Thyroid gland (tissue), 4 donors: ENCODE measurements around the gene FRRS1L. TPM values are rescaled to one million over a fixed set of nuclear protein-coding genes. Genes with fewer than 3 reads are reported as not detected.

Source experiments
- DNase-seq, 2 donors: peaks; one replicate each; pipeline ENCODE4 v3.0.0-alpha.2; 2019
- H3K27ac ChIP-seq, 3 donors: fragments of 200-600 bp; sonication (generic); 1 replicate in 2 of 3; 2 replicates in 1 of 3; pipeline ENCODE4 v1.5.1; 2016 to 2019; ENCODE audit warnings: mild to moderate bottlenecking in 1 of 3, moderate library complexity in 1 of 3
- H3K27me3 ChIP-seq: fragments of 200-600 bp; sonication (generic); one replicate; pipeline ENCODE4 v1.5.1; 2019
- H3K36me3 ChIP-seq, 2 donors: fragments of 200-600 bp; sonication (generic); one replicate each; pipeline ENCODE4 v1.5.1; 2016 to 2019
- H3K4me1 ChIP-seq, 2 donors: fragments of 200-600 bp; sonication (generic); one replicate each; pipeline ENCODE4 v1.5.1; 2017 to 2019
- H3K4me3 ChIP-seq, 3 donors: fragments of 200-600 bp; sonication (generic); replicated peaks in 1 of 3; 1 replicate in 2 of 3; 2 replicates in 1 of 3; pipeline ENCODE4 v1.5.1; 2016; ENCODE audit warnings: mild to moderate bottlenecking in 1 of 3
- H3K9me3 ChIP-seq: fragments of 200-600 bp; sonication (generic); one replicate; pipeline ENCODE4 v1.5.1; 2017
- POLR2A ChIP-seq, 2 donors: fragments of 450-650 bp; IDR thresholded peaks; one replicate each; pipeline ENCODE4 v1.6.1; 2017; ENCODE audit warnings: antibody characterized with exemption in 2 of 2, mild to moderate bottlenecking in 2 of 2, moderate library complexity in 1 of 2
- WGBS, 2 donors: methylation state at CpG; one replicate each; pipeline ENCODE4 v1.1.5; 2017; 5-methylcytosine and 5-hydroxymethylcytosine counted together
- intact Hi-C: fragments of 100-400 bp; cut with DNase I; formaldehyde crosslinking; loops from one replicate; pipeline ENCODE4 v1.15.1; 2023
- total RNA-seq, 4 donors: library from RNA; depleted of rRNA; stranded (reverse); fragments of >200 nt; gene quantifications; one replicate each; pipeline ENCODE4 v1.2.3, GENCODE V29; 2016
- TF ChIP-seq, protein P1 (sequence below), 6 experiments: fragments of 200-600 bp in 3 of 6; fragments of 450-650 bp in 3 of 6; sonication (generic) in 3 of 6; IDR thresholded peaks; one replicate each; pipeline ENCODE4 v1.5.1; 2016 to 2019; ENCODE audit warnings: antibody characterized with exemption in 6 of 6, mild to moderate bottlenecking in 2 of 6, inconsistent platforms in 1 of 6, moderate library complexity in 1 of 6

Gene FRRS1L
- total RNA-seq, 4 donors from 2014 or later: 0.33 to 11.2 (median 1.4) TPM

DNA sequence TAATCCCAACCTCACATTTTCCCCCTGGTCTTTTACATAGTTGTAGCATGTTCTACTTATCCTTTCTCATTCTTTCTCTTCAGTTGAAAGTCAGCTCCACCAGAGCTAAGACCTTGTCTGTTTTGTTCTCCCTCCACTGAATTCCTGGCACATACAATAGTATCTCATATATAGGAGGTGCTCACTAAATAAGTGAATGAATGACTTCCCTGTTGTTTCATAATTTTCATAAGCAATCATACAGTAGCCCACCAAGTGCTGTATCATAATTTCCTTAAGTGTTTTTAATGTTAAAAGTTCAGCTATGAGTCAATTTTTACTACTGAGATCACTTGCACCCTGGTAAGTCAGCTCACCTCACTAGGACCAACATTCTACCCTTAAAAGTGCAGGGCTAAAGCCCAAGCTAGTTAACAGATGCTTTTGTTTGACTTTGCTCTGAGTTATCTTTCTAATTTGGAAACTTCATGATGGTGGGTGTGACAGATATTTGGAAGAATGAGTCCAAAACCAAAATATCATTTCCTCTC lies 74.9 kb downstream of the FRRS1L start:
- TF ChIP-seq POLR2A (IDR thresholded peaks at IDR 0.05): no peak
- TF ChIP-seq, protein P1, sequence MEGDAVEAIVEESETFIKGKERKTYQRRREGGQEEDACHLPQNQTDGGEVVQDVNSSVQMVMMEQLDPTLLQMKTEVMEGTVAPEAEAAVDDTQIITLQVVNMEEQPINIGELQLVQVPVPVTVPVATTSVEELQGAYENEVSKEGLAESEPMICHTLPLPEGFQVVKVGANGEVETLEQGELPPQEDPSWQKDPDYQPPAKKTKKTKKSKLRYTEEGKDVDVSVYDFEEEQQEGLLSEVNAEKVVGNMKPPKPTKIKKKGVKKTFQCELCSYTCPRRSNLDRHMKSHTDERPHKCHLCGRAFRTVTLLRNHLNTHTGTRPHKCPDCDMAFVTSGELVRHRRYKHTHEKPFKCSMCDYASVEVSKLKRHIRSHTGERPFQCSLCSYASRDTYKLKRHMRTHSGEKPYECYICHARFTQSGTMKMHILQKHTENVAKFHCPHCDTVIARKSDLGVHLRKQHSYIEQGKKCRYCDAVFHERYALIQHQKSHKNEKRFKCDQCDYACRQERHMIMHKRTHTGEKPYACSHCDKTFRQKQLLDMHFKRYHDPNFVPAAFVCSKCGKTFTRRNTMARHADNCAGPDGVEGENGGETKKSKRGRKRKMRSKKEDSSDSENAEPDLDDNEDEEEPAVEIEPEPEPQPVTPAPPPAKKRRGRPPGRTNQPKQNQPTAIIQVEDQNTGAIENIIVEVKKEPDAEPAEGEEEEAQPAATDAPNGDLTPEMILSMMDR (IDR thresholded peaks at IDR 0.05): no peak
- peaks cover 34 to 41% of the 10 kb centered on the region in 2 donors for H3K4me1 ChIP-seq
- H3K9me3 ChIP-seq: no peaks in the 10 kb centered on the region
- no peaks in the 10 kb centered on the region for H3K27me3 ChIP-seq
- no peak for DNase-seq
- intact Hi-C loops: no loop called here
- H3K27ac ChIP-seq: peak overlapping the region in 1 of 3 donors; percentile 21
- peaks cover 18 to 38% of the 10 kb centered on the region in 2 donors for H3K36me3 ChIP-seq
- no peak overlapping the region for H3K4me3 ChIP-seq

- intact Hi-C loops: no loop called here
- no peaks in the 10 kb centered on the region for H3K9me3 ChIP-seq
- peaks cover 21 to 50% of the 10 kb centered on the region in 2 donors for H3K36me3 ChIP-seq
- peaks cover 0 to 3% of the 10 kb centered on the region in 2 donors for H3K4me1 ChIP-seq
- DNase-seq: no peak
- H3K27me3 ChIP-seq: no peaks in the 10 kb centered on the region
- H3K27ac ChIP-seq: peak overlapping the region in 1 of 3 donors; percentile 19
- WGBS, 2 donors: 97 to 98% methylated on average over 7 of the region's 7 CpGs
- no peak overlapping the region for H3K4me3 ChIP-seq
- TF ChIP-seq POLR2A (IDR thresholded peaks at IDR 0.05): no peak
- TF ChIP-seq, protein P1 (IDR thresholded peaks at IDR 0.05): no peak
Observed at GRCh38 chr9:109088221-109088620, 78.8 kb downstream of the FRRS1L start.

DNA sequence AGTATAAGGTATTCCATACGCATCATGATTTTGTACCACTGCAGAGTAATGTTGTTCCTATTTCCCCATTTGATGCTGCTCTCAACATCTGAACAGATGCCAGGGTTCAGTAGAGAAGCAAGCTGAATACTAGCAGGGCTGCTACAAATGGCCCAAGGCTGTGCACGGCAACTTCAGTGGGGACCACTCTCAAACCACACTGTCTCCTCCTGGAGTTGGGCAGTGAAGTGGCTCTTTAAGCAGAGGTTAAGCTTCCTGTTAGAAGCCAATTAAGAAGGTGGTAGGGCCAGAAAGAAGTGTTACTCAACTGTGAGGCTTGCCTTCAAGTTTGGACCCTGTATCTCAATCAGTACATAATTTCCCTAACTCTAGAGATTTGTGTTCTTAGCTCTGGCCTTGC lies 79.3 kb downstream of the FRRS1L start:
- DNase-seq: no peak
- Histone ChIP-seq H3K36me3 (peaks cover 16 to 48% of the 10 kb centered on the region in 2 donors), H3K4me1 (peaks cover 0 to 3% of the 10 kb centered on the region in 2 donors), H3K27me3 (no peaks in the 10 kb centered on the region), H3K27ac (peak overlapping the region in 1 of 3 donors; percentile 19), H3K4me3 (no peak overlapping the region), H3K9me3 (no peaks in the 10 kb centered on the region)
- WGBS, 2 donors: 94 to 100% methylated on average over 2 of the region's 2 CpGs
- intact Hi-C loops: no loop called here
- TF ChIP-seq POLR2A (IDR thresholded peaks at IDR 0.05): no peak
- TF ChIP-seq, protein P1 (IDR thresholded peaks at IDR 0.05): no peak

DNA sequence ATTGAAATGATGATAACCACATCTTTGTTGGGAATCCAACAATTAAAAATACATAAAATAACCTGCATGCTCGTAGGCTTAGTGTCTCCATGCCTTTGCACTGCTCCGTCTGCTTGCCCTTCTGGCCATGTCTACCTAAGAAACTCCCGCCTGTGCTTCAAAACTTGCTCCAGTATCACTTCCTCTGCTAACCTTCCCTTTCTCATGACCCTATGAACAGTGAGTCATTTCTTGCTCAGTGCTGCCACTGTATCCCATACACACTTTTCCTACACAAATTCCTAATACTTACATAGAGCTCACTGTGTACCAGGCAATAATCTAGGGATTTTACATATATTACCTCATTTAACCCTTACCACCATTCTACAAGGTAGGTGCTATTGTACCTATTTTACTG lies 80.8 kb downstream of the FRRS1L start:
- Histone ChIP-seq H3K9me3 (no peaks in the 10 kb centered on the region), H3K27ac (peak overlapping the region in 2 of 3 donors; percentile 5 to 48), H3K4me3 (no peak overlapping the region), H3K4me1 (peaks cover 3 to 6% of the 10 kb centered on the region in 2 donors), H3K27me3 (no peaks in the 10 kb centered on the region), H3K36me3 (peaks cover 15 to 41% of the 10 kb centered on the region in 2 donors)
- intact Hi-C loops: no loop called here
- no peak for DNase-seq
- TF ChIP-seq, protein P1 (IDR thresholded peaks at IDR 0.05): no peak
- TF ChIP-seq POLR2A (IDR thresholded peaks at IDR 0.05): no peak
- 94 to 98% methylated on average over 3 of the region's 3 CpGs for WGBS, 2 donors

GRCh38 chr9:109085510-109085909 lies 81.5 kb downstream of the FRRS1L start:
- Histone ChIP-seq H3K27ac (peak overlapping the region; percentile 5 to 48 (median 14)), H3K27me3 (no peaks in the 10 kb centered on the region), H3K4me1 (peaks cover 3 to 6% of the 10 kb centered on the region in 2 donors), H3K4me3 (no peak overlapping the region), H3K9me3 (no peaks in the 10 kb centered on the region), H3K36me3 (peaks cover 15 to 34% of the 10 kb centered on the region in 2 donors)
- DNase-seq: no peak
- intact Hi-C loops: no loop called here
- no peak for TF ChIP-seq POLR2A (IDR thresholded peaks at IDR 0.05)
- TF ChIP-seq, protein P1 (IDR thresholded peaks at IDR 0.05): no peak
